Stimulated activated naive CD4-positive, alpha-beta T cell (primary cell): Measurements from ENCODE around the gene SOHLH2.

Experiments
- DNase-seq, 6 experiments: peaks; one replicate each; lab custom pipeline; 2025; lab: John Stamatoyannopoulos, UW

SOHLH2 gene

DNA sequence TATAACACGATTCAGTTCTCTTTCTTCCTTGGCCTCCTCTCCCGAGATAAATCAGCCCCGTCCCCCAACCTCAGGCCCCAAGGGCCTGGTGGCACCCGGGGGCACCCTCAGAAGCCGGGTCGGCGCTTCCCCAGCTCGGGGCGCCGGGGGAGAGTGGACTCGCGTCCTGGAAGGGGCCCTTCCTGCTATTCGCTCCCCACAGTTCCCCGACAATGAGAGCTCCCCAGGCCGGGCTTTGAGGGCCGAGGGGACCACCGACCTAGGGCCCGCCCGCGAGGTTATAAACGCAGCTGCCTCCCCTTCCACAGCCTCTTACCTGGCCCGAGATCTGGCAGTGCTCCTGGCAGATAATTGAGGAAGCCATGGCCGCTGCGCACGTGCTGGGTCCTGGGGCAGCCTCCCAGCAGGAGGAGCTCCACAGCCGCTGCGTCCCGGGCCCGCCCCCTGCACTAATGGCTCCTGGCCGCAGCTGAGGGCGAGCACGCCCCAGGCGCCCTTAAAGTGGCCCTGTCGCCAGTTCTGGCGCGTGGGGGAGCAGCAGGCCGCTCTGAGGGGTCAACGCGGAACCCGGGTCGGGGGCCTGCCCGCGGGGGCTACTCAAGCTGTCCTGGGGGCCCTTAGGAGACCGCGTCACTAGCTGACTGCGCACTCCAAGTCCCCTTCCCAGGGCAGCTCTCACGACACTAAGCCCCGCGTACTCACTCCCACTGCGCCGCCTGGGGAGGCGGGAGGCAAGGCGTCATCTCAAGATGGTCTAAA is at the start of gene SOHLH2:
TSS of gene SOHLH2 (minus strand) at position 394 of the 759 bp plus-strand sequence. CDS start at position 364, 30 bp downstream.
- no peak for DNase-seq

DNA sequence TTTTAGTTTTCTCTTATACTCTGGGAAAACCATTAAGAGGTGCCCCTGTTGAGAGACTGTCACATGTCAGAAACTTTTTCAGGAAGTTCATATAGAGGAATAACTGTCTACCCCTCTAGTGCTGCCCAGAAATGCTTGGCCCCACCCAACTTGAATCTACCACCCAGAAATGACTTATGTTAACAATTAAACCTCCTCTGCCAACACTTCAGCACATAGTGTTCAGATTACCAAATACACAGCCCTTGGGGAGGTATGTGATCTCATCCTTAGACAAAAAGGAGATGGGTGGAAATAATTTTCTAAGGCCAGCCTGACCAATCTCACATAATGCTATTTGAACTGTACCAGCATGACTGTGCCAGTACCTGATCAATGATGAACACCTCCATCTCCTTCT is 47.6 kb upstream of the SOHLH2 start:
- no peak for DNase-seq

DNA sequence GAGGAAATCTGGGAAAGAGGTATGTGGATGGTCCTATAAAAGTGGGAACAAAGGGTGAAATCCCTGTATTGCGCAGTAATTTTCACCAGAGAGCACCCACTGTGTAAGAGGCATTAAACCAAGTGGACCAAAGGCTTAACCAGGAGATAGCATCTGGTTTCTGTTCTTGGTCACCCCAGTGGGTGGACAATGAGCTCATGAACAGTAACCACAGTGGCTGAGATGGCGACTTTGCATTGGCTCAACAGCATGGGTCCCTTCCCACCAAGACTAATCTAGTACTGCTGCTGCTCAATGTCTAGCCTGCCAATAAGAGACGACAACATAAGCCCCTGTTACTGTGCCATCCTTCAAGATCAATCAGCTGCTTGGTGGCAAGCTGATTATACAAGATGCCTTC is 46.7 kb upstream of the SOHLH2 start:
- DNase-seq: no peak

DNA sequence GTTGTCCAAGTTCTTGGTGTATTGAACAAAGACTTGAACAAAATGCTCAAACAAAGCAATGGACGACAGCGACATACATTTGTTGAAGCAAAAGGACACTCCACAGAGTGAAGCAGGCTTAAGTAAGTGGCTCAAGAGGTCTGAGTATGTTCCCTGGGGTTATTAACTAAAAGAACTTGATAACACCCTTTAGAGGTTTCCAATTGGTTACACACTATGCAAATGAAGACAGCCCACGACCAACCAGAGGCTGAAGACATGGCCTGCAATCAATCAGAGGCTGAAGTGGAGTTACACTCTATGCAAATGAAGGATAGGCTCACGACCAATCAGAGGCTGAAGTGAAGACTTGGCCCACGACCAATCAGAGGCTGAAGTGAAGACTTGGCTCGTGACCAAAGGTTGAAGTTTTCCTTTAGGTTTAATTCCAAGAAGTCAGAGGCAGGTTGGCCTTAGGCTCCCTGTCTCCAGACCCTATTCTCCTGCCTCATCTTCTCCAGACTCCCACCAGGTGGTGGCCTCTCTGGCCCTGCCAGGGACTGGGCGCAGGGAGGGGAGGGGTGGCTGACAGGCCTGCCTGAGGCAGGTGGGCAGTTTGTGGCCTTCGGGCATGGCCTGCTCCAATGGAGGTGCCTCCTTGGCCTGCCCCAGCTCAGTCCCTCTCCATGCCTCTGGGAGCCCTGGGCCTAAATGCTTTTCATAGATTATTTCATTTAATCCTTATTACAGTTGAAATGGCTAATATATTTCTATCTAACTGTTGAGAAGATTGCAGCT is 45.2 kb upstream of the SOHLH2 start:
- DNase-seq: no peak

DNA sequence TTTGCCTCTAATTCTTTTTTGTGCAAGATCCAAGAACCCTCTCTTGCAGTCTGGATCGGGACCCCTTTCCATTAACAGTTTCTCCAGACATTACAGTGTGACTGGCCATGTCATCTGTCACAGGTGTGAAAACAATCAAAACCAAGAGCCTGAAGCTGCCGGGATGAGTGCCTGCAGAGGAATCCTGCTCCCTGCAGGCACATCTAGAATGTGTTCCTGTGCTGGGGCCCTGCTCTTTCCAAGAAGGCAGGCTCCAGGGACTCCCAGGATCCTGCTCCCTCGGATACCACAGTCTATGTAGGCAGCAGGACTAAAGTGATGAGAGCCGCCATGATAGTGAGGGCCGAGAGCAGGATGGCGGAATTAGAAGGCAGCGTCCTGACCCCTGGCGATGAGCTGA is 44.5 kb upstream of the SOHLH2 start:
- DNase-seq: no peak

- no peak for DNase-seq
Observed at GRCh38 chr13:36251526-36251925, 37.2 kb upstream of the SOHLH2 start.

- no peak for DNase-seq
Observed at GRCh38 chr13:36251017-36251416, 36.7 kb upstream of the SOHLH2 start.

GRCh38 chr13:36248700-36249099 is 34.3 kb upstream of the SOHLH2 start:
- no peak for DNase-seq

- DNase-seq: no peak
Observed at GRCh38 chr13:36244990-36245389, 30.6 kb upstream of the SOHLH2 start.

DNA sequence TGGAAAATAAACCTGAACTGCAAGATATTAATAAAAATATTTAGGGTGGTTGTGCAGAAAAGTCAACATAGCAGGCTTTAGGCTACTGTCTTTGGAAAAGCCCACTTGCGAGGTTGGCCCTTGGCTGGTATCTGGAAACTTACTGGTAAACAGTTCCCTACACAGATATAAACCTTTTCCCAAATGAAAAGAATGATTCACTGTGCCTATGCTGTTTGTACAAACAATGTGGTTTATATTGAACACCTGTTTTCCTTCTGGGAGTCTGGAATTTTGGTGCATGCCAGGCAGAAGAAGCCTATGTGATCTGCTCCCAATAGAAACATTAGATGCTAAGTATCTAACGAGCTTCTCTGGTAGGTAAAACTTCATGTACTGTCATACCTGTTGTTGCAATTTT is 29.7 kb upstream of the SOHLH2 start:
- DNase-seq: no peak

DNA sequence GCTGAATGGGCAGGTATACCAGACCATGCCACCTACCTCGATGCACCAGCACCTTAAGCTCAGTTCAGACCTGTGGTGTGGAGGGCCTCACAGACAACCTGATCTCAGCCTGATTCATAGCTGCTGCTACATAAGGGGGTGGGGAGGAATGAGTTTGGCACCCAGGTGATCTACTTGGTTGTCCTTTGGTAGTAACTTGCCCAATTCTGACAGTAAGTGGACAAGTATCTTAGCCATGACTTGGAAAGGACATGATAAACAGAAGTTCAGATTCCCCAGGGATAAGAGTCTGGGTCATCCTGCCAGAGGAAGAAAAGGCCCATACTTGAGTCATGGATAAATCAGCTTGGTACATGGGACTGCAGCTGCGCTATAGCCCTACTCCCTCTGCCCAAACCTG is 28.4 kb upstream of the SOHLH2 start:
- DNase-seq: no peak

DNA sequence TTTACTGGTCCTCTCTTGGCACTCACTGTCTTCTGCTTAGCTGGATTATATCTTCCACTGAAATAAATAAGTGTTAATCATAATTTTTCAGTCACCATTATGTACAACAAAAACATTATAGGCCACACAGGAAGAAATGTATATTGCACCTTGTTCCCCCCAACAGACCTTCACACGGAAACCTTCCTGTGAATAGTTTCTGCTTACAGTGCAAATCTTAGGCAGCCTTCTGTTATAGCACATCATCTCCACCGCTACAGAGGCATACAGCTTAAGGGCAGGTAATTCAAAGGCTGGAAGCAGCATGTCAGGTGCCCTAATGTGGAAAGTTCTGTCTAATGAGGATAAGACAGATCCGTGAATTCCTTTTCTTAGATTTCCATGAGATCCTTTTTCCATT is 16.9 kb upstream of the SOHLH2 start:
- DNase-seq: no peak

- no peak for DNase-seq
Observed at GRCh38 chr13:36224730-36225129, 10.4 kb upstream of the SOHLH2 start.

DNA sequence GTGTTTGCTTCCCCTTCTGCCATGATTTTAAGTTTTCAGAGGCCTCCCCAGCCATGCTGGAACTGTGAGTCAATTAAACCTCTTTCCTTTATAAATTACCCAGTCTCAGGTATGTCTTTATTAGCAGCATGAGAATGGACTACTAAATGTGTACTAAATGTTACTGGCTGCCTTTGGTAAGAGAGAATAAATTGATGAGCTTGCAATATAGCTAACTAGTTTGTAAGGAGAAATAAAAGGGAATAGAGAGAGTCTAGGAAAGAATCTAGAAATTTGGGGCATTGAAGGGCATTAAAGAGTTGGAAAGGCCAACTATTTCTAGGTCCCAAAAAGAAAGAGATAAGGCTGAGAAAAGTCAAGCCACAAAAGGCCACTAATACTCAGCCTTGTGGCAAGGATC is 5.5 kb upstream of the SOHLH2 start:
- no peak for DNase-seq

- DNase-seq: no peak
Observed at GRCh38 chr13:36217456-36217855, 3.1 kb upstream of the SOHLH2 start.

DNA sequence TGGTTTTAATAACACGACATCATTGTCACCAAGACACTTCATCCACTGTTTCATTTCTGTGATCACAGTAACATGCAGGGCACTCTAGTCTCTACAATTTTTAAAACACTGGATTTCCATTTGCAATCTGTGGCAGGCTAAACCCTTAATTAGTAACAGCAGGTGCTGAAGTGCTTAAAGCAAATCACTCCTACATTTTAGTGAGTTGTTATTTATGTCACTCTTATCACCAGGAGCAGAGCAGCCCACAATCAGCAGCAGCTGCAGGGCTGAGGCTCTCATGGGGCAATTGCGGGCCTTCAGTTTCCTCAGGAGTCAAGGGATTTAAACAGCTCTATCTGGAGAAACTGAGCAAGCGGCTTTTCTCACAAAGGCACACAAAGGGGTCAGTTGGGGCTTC is 1.6 kb downstream of the SOHLH2 start:
- DNase-seq: no peak

- no peak for DNase-seq
Observed at GRCh38 chr13:36211567-36211966, 2.8 kb downstream of the SOHLH2 start.

DNA sequence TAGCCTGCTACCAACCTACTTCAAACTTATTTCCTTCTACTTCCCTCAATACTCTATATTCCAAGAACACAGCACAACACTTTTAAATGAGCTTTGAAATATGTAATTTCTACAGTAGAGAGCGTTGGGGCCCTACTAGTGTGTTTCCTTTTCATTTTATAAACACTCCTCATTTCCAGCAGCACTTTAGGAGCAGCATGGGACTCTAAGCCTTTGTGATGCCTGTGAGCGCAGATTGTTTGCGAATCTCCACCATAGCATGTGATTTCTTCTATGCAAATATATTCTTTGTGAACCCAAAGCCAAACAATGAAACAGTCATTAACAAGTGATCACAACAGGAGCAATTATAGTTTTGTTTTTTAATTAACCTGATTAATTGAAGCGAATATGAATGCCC is 3.6 kb downstream of the SOHLH2 start:
- no peak for DNase-seq

DNA sequence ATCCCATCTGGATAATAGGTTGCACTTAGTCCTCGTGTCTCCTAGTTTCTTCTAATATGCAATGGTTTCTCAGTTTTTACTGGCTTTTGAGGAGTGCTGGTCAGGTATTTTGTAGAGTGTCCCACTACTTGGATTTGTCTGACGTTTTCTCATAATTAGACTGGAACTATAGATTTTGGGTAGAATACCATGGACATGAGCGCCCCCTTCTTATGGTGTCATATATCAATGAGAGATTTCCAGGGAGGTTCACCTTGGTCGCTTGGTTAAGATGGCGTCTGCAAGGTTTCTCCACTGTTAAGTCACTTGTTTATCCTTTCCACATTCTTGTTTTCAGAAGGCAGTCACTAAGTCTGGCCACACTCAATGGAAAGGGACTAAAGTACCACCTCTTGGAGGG is 6.7 kb downstream of the SOHLH2 start:
- DNase-seq: no peak

DNA sequence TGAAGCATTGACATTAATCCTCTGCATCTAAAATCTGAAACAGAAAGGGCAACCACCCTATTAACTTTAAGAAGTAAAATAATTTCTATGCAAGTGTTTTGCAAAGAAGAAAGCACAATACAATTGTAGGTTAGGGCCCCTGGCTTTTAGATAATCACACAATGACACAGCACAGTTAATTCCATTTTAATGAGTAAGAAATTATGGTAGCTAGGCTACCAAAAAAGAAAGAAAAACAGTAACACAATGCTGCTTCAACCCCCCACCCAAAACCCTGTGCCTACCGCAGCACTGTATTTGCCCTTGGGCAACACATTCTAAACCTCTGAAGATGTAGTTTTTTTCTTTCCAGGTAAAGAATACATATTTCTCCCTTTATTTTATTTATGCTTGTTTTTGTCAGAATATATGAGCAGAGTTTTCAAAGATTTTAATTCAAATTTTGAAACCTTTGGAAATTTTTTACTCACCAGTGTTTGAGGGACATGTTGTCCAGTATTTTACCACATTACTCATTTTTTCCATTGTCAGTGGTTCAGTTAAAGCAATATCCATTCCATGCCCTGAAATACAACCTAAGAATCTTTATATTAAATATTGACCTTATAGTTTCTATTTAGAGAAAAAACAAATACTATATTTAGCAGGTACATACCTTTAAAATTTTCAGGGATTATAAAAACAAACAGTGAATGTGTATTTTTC is 21.1 kb downstream of the SOHLH2 start:
- DNase-seq: no peak

- no peak for DNase-seq
Observed at GRCh38 chr13:36192166-36192565, 22.2 kb downstream of the SOHLH2 start.

GRCh38 chr13:36190771-36191170 is 23.6 kb downstream of the SOHLH2 start:
- no peak for DNase-seq

DNA sequence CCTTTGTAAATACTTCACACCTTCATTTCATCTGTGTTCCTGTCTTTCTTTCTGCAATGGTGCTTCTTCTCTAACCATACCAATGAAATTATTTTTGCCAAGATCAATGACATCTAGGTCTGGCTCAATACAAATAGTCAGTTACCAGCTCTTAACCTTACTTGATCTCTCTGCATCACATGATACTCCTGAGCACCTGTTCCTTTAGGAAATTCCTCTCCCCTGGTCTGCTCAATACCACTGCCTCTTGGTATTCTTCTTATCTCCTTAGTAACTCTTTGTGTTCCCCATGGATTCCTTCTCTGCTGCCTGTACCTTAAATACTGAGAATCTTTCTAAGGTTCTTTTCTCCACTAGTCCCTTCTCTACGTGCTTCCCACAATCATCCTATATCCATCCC is 25.9 kb downstream of the SOHLH2 start:
- DNase-seq: no peak
